ENCODE data around the gene ASPN. TPM values are rescaled to one million over a fixed set of nuclear protein-coding genes. Genes with fewer than 3 reads are reported as not detected.

ASPN gene
- total RNA-seq, 1 donor from 2014 or later, result 2.9 TPM

DNA sequence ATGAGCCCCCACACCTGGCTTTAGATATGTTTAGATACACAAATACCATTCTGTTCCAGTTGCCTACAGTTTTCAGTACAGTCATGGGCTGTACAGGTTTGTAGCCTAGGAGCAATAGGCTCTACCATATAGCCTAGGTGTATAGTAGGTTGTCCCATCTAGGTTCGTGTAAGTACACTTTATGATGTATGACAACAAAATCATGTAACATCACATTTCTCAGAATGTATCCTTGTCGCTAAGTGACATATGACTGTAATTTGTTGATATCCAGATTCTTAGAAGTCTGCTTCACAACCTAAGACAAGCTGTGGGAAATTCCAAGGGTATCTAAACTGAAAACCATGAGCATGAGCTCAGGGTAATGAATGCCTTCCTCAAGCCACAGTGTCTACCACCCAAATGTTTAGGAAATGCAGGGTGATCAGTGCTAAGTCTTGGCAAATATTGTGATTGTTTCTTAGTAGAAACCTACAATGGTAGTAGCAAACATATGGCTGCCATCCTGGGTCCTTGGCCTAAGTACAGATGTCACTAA lies 45.1 kb upstream of the ASPN start:
- Histone ChIP-seq H3K4me3 (no peak overlapping the region), H3K9me3 (no peaks in the 10 kb centered on the region), H3K27me3 (no peaks in the 10 kb centered on the region), H3K27ac (no peak overlapping the region), H3K36me3 (no peaks in the 10 kb centered on the region), H3K4me1 (no peaks in the 10 kb centered on the region)
- no peak for TF ChIP-seq CTCF (IDR thresholded peaks at IDR 0.05)
- TF ChIP-seq POLR2AphosphoS5 (IDR thresholded peaks at IDR 0.05; ENCODE audit: insufficient read depth in 1 of 2, low read depth in 1 of 2), result no peak
- no peak for TF ChIP-seq POLR2A (IDR thresholded peaks at IDR 0.05)
- DNase-seq (ENCODE audit: extremely low spot score in 2 of 2), result no peak
- intact Hi-C loops (cut with DNase I), result no loop called here

- H3K27me3 ChIP-seq, result no peaks in the 10 kb centered on the region
- intact Hi-C loops (cut with DNase I), result no loop called here
- no peaks in the 10 kb centered on the region for H3K36me3 ChIP-seq
- H3K27ac ChIP-seq, result no peak overlapping the region
- H3K4me1 ChIP-seq, result no peaks in the 10 kb centered on the region
- DNase-seq (ENCODE audit: extremely low spot score in 2 of 2), result no peak
- no peaks in the 10 kb centered on the region for H3K9me3 ChIP-seq
- no peak overlapping the region for H3K4me3 ChIP-seq
- TF ChIP-seq POLR2A (IDR thresholded peaks at IDR 0.05) (no peak), POLR2AphosphoS5 (IDR thresholded peaks at IDR 0.05; ENCODE audit: insufficient read depth in 1 of 2, low read depth in 1 of 2) (no peak), CTCF (IDR thresholded peaks at IDR 0.05) (no peak)
These were observed 43.0 kb upstream of the ASPN start for GRCh38 chr9:92525306-92525705.

GRCh38 chr9:92524881-92525280 lies 42.6 kb upstream of the ASPN start:
- intact Hi-C loops (cut with DNase I), result no loop called here

GRCh38 chr9:92522983-92523970 lies 41.0 kb upstream of the ASPN start:
- H3K4me1 ChIP-seq, result no peaks in the 10 kb centered on the region
- DNase-seq (ENCODE audit: extremely low spot score in 2 of 2), result no peak
- H3K27ac ChIP-seq, result no peak overlapping the region
- H3K27me3 ChIP-seq, result no peaks in the 10 kb centered on the region
- intact Hi-C loops (cut with DNase I), result no loop called here
- H3K36me3 ChIP-seq, result no peaks in the 10 kb centered on the region
- no peak overlapping the region for H3K4me3 ChIP-seq
- no peaks in the 10 kb centered on the region for H3K9me3 ChIP-seq
- no peak for TF ChIP-seq POLR2AphosphoS5 (IDR thresholded peaks at IDR 0.05; ENCODE audit: insufficient read depth in 1 of 2, low read depth in 1 of 2)
- TF ChIP-seq POLR2A (IDR thresholded peaks at IDR 0.05), result no peak
- TF ChIP-seq CTCF (IDR thresholded peaks at IDR 0.05), result no peak

More at GRCh38 chr9:92524881-92525280, 42.6 kb upstream of the ASPN start:
- Histone ChIP-seq H3K27ac (no peak overlapping the region), H3K36me3 (no peaks in the 10 kb centered on the region), H3K4me1 (no peaks in the 10 kb centered on the region), H3K9me3 (no peaks in the 10 kb centered on the region), H3K27me3 (no peaks in the 10 kb centered on the region), H3K4me3 (no peak overlapping the region)
- no peak for TF ChIP-seq CTCF (IDR thresholded peaks at IDR 0.05)
- TF ChIP-seq POLR2A (IDR thresholded peaks at IDR 0.05), result no peak
- TF ChIP-seq POLR2AphosphoS5 (IDR thresholded peaks at IDR 0.05; ENCODE audit: insufficient read depth in 1 of 2, low read depth in 1 of 2), result no peak
- no peak for DNase-seq (ENCODE audit: extremely low spot score in 2 of 2)

DNA sequence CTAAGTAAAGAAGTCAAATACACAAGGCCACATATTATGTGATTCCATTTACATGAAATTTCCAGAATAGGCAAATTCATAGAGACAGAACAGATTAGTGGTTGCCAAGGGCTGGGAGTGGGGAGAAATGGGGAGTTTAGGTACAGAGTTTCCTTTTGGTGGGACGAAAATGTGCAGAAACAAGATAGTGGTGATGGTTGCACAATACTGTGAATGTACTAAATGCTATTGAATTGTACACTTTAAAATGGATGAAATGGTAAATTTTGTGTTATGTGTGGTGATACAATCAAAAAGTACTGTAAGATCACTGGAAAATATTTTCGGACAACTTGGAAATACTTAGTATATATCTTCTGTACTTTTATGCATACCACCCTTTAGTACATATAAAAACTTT lies 38.5 kb upstream of the ASPN start:
- Histone ChIP-seq H3K4me3 (no peak overlapping the region), H3K4me1 (no peaks in the 10 kb centered on the region), H3K36me3 (peaks cover 0 to 5% of the 10 kb centered on the region in 2 donors), H3K9me3 (no peaks in the 10 kb centered on the region), H3K27ac (no peak overlapping the region), H3K27me3 (no peaks in the 10 kb centered on the region)
- DNase-seq (ENCODE audit: extremely low spot score in 2 of 2), result no peak
- intact Hi-C loops (cut with DNase I), result no loop called here
- no peak for TF ChIP-seq CTCF (IDR thresholded peaks at IDR 0.05)
- TF ChIP-seq POLR2A (IDR thresholded peaks at IDR 0.05), result no peak
- no peak for TF ChIP-seq POLR2AphosphoS5 (IDR thresholded peaks at IDR 0.05; ENCODE audit: insufficient read depth in 1 of 2, low read depth in 1 of 2)
